GM12872 (cell line): ENCODE data around the gene LFNG.
A peak's percentile ranks its signal among the peaks of the same experiment; 100 is the strongest.

Experiments used
- CTCF ChIP-seq: IDR thresholded peaks from 3 replicates; pipeline ENCODE4 v1.5.1; 2011; ENCODE audit warnings: low read depth, mild to moderate bottlenecking, low read length, moderate library complexity; ENCODE audit not compliant: insufficient read depth

LFNG gene

GRCh38 chr7:2544541-2545188 lies 25.1 kb downstream of the LFNG start:
- no peak for TF ChIP-seq CTCF

- no peak for TF ChIP-seq CTCF
Observed at GRCh38 chr7:2545746-2546425, 26.3 kb downstream of the LFNG start.

GRCh38 chr7:2546776-2547586 lies 27.4 kb downstream of the LFNG start:
- no peak for TF ChIP-seq CTCF

GRCh38 chr7:2551418-2551817 lies 31.8 kb downstream of the LFNG start:
- TF ChIP-seq CTCF: no peak

GRCh38 chr7:2553108-2553507 lies 33.5 kb downstream of the LFNG start:
- TF ChIP-seq CTCF: no peak

- no peak for TF ChIP-seq CTCF
Observed at GRCh38 chr7:2553831-2554581, 34.4 kb downstream of the LFNG start.

- peak; percentile 11; the same call in 1 of the 3 replicates for TF ChIP-seq CTCF
Observed at GRCh38 chr7:2554661-2555111, 35.1 kb downstream of the LFNG start.
